Stimulated activated CD4-positive, alpha-beta T cell treated with anti-CD3 and anti-CD28 coated beads, TNF-alpha, amount 100 ng/mL, for 48 hours (primary cell): ENCODE data around the gene TTLL9.

ENCODE experiments used
- DNase-seq, 3 donors: peaks; one replicate each; pipeline ENCODE4 v3.0.0-alpha.2; 2020; ENCODE audit warnings: low read depth in 3 of 3

Gene TTLL9

GRCh38 chr20:31836853-31837608 lies 33.4 kb upstream of the TTLL9 start:
- no peak for DNase-seq

GRCh38 chr20:31837896-31838397 lies 32.5 kb upstream of the TTLL9 start:
- DNase-seq, result no peak

- DNase-seq, result no peak
Measured at GRCh38 chr20:31838646-31839292, 31.7 kb upstream of the TTLL9 start.

GRCh38 chr20:31839782-31840487 lies 30.5 kb upstream of the TTLL9 start:
- no peak for DNase-seq

GRCh38 chr20:31840906-31841816 lies 29.3 kb upstream of the TTLL9 start:
- DNase-seq, result no peak

- no peak for DNase-seq
Measured at GRCh38 chr20:31841928-31842327, 28.5 kb upstream of the TTLL9 start.

- no peak for DNase-seq
Measured at GRCh38 chr20:31842471-31843157, 27.8 kb upstream of the TTLL9 start.

GRCh38 chr20:31843288-31843687 lies 27.1 kb upstream of the TTLL9 start:
- DNase-seq, result no peak

- no peak for DNase-seq
Measured at GRCh38 chr20:31843881-31844280, 26.6 kb upstream of the TTLL9 start.

GRCh38 chr20:31844737-31845299 lies 25.6 kb upstream of the TTLL9 start:
- no peak for DNase-seq

- DNase-seq, result no peak
Measured at GRCh38 chr20:31845300-31845863, 25.1 kb upstream of the TTLL9 start, which contains the start of gene FOXS1. TSS of gene FOXS1 (minus strand) at chr20:31845604. CDS start at chr20:31845542, 62 bp downstream.

GRCh38 chr20:31846793-31847138 lies 23.7 kb upstream of the TTLL9 start:
- DNase-seq, result no peak

- no peak for DNase-seq
Measured at GRCh38 chr20:31848088-31848999, 22.1 kb upstream of the TTLL9 start.

- DNase-seq, result no peak
Measured at GRCh38 chr20:31849306-31849930, 21.0 kb upstream of the TTLL9 start.

- DNase-seq, result no peak
Measured at GRCh38 chr20:31851240-31851955, 19.0 kb upstream of the TTLL9 start.

- no peak for DNase-seq
Measured at GRCh38 chr20:31853481-31853880, 17.0 kb upstream of the TTLL9 start.

GRCh38 chr20:31856516-31856915 lies 13.9 kb upstream of the TTLL9 start:
- no peak for DNase-seq
